ENCODE results near the gene ARHGAP11A. TPM values are rescaled to one million over a fixed set of nuclear protein-coding genes. Genes with fewer than 3 reads are reported as not detected.

ARHGAP11A gene
- total and polyA plus RNA-seq, 2 of the 13 experiments (the other 11 are each of a cell fraction or from before 2014, with no cell fraction given) = 5.1 to 46.3 TPM

- TF ChIP-seq ZNF20 (CRISPR knock-in tag; IDR thresholded peaks at IDR 0.05) (no peak), ZNF674 (CRISPR knock-in tag; IDR thresholded peaks at IDR 0.05; ENCODE audit: low read depth) (no peak), STAG1 (CRISPR knock-in tag; IDR thresholded peaks at IDR 0.05) (peak; percentile 83), TOPORS (CRISPR knock-in tag; IDR thresholded peaks at IDR 0.05) (no peak), ZSCAN25 (CRISPR knock-in tag; IDR thresholded peaks at IDR 0.05) (peak; percentile 65; the same call in 1 of the 2 replicates), MAFK (conservative IDR thresholded peaks at IDR 0.05 in 1 of 2, IDR thresholded peaks at IDR 0.05 in 1 of 2; ENCODE audit: low read length in 2 of 2) (no peak), ZBTB33 (CRISPR knock-in tag; IDR thresholded peaks at IDR 0.05) (peak; percentile 54; the same call in 1 of the 2 replicates), GATAD2A (CRISPR knock-in tag; IDR thresholded peaks at IDR 0.05) (no peak), ZNF577 (CRISPR knock-in tag; IDR thresholded peaks at IDR 0.05; ENCODE audit: borderline replicate concordance, low read depth) (no peak), KLF15 (CRISPR knock-in tag; IDR thresholded peaks at IDR 0.05; ENCODE audit: borderline replicate concordance) (no peak), ZNF362 (CRISPR knock-in tag; IDR thresholded peaks at IDR 0.05; ENCODE audit: borderline replicate concordance) (no peak), ZNF460 (CRISPR knock-in tag; IDR thresholded peaks at IDR 0.05; ENCODE audit: borderline replicate concordance) (no peak), ZNF350 (CRISPR knock-in tag; IDR thresholded peaks at IDR 0.05; ENCODE audit: borderline replicate concordance, low read depth) (no peak), ZNF441 (CRISPR knock-in tag; IDR thresholded peaks at IDR 0.05; ENCODE audit: borderline replicate concordance) (no peak), HNF1A (IDR thresholded peaks at IDR 0.05; ENCODE audit: low read depth) (no peak), HNF1A (CRISPR knock-in tag; IDR thresholded peaks at IDR 0.05; ENCODE audit: borderline replicate concordance) (no peak)
- TF ChIP-seq, protein P1, sequence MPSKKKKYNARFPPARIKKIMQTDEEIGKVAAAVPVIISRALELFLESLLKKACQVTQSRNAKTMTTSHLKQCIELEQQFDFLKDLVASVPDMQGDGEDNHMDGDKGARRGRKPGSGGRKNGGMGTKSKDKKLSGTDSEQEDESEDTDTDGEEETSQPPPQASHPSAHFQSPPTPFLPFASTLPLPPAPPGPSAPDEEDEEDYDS (CRISPR knock-in tag; IDR thresholded peaks at IDR 0.05) = no peak
- TF ChIP-seq, protein P2, sequence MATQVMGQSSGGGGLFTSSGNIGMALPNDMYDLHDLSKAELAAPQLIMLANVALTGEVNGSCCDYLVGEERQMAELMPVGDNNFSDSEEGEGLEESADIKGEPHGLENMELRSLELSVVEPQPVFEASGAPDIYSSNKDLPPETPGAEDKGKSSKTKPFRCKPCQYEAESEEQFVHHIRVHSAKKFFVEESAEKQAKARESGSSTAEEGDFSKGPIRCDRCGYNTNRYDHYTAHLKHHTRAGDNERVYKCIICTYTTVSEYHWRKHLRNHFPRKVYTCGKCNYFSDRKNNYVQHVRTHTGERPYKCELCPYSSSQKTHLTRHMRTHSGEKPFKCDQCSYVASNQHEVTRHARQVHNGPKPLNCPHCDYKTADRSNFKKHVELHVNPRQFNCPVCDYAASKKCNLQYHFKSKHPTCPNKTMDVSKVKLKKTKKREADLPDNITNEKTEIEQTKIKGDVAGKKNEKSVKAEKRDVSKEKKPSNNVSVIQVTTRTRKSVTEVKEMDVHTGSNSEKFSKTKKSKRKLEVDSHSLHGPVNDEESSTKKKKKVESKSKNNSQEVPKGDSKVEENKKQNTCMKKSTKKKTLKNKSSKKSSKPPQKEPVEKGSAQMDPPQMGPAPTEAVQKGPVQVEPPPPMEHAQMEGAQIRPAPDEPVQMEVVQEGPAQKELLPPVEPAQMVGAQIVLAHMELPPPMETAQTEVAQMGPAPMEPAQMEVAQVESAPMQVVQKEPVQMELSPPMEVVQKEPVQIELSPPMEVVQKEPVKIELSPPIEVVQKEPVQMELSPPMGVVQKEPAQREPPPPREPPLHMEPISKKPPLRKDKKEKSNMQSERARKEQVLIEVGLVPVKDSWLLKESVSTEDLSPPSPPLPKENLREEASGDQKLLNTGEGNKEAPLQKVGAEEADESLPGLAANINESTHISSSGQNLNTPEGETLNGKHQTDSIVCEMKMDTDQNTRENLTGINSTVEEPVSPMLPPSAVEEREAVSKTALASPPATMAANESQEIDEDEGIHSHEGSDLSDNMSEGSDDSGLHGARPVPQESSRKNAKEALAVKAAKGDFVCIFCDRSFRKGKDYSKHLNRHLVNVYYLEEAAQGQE (IDR thresholded peaks at IDR 0.05; ENCODE audit: borderline replicate concordance in 1 of 2, low read depth in 1 of 2, low read length in 2 of 2) = no peak
These were observed 36.0 kb downstream of the ARHGAP11A start (continued) for GRCh38 chr15:32651229-32651837.

Data from HepG2 (cell line).